Stimulated activated naive CD4-positive, alpha-beta T cell treated with Interleukin-2 at 50 U/mL for 16 hours (primary cell): ENCODE results near the gene DTNB.

ENCODE experiments used
- DNase-seq: peaks from one replicate; lab custom pipeline; 2025; lab: John Stamatoyannopoulos, UW

DTNB gene

DNA sequence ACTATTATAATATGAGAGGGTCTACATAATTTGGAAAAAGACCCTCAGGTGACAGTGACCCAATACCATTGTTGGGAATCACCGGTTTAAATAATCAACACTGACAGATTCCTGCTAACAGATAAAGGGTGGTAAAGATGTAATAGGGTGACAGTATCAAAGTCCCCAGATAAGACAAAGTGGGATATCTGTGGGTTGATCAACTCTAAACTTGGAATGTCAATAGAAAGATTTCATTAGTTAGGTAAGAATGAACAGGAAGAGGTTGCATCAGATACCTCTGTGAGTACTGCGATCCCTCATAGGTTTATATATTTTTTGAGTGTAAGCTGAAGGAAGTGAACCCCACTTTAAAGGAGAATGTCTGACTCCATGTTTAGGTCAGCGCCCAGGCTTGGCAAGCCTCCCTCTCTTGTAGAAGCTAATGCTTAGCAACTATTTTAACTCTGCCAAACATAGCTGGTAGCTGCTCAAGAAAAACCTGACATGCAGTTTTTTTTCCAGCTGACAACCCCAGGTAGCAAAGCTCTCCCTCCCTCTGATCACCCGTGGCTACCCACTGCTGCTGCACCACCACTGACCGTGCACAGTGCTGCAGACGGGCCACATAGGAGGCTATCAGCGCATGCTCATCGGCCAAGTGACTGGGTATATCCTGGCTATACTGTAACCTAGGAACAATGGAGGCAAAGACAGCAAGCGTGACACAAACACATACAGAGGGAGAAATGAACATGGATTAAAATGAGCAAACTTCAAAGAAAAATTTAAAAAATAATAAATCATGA lies 218.4 kb downstream of the DTNB start:
- no peak for DNase-seq

GRCh38 chr2:25453199-25453905 lies 220.0 kb downstream of the DTNB start:
- peak; percentile 2 for DNase-seq

- no peak for DNase-seq
Observed at GRCh38 chr2:25448808-25449207, 224.6 kb downstream of the DTNB start.

GRCh38 chr2:25447018-25447417 lies 226.4 kb downstream of the DTNB start:
- DNase-seq = no peak

- DNase-seq = no peak
Observed at GRCh38 chr2:25446122-25446521, 227.3 kb downstream of the DTNB start.

DNA sequence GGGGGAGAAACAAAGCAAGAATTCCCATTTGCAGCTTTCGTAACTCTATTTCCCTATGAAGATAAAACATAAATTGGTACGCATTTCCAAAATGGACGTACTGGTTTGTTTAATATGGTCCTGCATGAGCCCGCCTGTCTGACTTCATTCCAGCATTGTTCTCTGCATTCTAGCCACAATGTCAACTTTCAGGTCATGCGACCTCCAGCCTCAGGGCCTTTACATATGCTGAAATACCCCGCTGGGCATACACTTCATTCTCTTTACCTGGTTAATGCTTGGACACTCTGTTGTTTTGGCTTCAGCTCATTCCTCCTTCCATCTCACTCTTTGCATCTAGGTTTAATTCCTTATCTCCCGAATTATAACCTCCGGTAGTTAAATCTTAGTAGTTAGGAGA lies 227.9 kb downstream of the DTNB start:
- DNase-seq = no peak

- DNase-seq = no peak
Observed at GRCh38 chr2:25444608-25445270, 228.6 kb downstream of the DTNB start.

- DNase-seq = no peak
Observed at GRCh38 chr2:25443766-25444165, 229.6 kb downstream of the DTNB start.

DNA sequence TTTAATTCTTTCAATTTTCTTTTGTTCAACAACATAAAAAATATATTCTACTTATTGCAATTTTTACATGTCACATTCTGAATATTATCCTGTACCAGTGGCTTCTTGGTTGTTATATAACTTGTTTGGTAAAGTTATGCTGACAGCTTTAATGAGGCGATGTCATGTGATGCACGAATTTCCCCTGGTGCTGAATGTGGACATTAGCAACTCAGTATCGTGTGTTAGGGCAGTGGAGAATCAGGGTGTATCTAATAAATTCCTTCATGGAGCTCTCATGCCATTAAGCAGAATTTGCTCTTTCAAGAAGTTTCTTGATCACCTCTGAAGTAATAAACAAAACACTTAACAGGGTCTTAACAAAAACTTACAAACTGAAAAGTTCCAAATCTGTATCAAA lies 232.0 kb downstream of the DTNB start:
- no peak for DNase-seq

- no peak for DNase-seq
Observed at GRCh38 chr2:25438793-25439192, 234.6 kb downstream of the DTNB start.

DNA sequence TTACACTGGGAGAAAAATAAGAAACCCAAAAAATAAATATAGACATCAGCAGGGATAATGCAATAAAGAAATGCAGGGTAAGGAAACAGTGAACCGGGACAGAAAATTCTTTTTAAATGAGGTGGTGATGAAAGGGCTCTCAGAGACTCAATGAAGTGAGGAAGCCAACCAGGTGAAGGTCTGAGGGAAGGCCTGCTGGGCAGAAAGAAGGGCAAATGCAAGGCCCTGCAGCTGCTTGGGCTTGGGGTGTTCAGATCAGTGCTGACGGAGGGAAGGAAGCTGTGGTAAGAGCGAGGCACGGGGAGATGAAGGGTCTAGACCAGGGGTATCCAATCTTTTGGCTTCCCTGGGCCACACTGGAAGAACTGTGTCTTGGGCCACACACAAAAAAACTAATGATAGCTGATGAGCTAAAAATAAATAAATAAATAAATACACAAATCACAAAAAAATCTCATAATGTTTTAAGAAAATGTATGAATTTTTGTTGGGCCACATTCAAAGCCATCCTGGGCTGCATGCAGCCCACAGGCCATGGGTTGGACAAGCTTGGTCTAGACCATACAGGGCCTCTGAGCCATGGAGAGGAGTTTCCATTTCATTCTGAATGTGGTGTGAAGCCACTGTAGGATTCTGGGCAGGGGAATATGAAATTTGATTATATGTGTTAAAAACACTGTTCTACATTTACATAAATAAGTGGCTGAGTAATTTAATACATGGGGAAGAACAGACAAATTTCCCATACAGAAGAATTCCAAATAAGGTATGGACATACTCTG lies 235.3 kb downstream of the DTNB start:
- no peak for DNase-seq

DNA sequence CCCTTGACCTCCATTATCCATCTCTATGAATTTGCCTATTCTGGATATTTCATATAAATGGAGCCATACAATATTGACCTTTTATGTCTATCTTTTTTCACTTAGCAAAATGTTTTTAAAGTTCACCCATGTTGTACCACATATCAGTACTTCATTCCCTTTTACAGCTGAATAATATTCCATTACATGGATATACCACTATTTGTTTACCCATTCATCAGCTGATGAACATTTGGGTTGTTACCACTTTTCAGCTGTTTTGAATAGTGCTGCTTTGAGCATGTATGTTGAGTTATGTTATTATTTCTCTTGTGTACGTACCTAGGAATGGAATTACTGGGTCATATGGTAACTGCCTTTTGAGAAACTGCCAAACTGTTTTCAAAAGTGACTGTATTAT lies 238.0 kb downstream of the DTNB start:
- no peak for DNase-seq

- DNase-seq = no peak
Observed at GRCh38 chr2:25431604-25432003, 241.8 kb downstream of the DTNB start.

- no peak for DNase-seq
Observed at GRCh38 chr2:25430556-25430955, 242.8 kb downstream of the DTNB start.

DNA sequence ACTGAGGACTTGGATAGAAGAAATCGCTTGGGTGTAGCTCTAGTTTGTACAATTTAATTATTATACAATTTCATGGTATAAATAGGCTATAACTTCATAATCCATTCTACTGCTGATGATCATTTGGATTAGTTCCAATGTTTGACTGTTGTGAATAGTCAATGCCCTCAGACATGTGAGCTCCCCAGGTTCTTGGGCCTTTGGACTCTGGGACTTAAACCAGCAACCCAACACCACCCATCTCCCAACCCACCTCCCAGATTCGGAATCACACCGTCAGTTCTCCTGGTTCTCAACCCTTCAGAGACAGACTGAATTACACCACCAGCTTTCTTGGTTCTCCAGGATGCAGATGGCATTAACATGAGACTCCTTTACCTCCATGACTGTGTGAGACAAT lies 247.1 kb downstream of the DTNB start:
- DNase-seq = no peak

DNA sequence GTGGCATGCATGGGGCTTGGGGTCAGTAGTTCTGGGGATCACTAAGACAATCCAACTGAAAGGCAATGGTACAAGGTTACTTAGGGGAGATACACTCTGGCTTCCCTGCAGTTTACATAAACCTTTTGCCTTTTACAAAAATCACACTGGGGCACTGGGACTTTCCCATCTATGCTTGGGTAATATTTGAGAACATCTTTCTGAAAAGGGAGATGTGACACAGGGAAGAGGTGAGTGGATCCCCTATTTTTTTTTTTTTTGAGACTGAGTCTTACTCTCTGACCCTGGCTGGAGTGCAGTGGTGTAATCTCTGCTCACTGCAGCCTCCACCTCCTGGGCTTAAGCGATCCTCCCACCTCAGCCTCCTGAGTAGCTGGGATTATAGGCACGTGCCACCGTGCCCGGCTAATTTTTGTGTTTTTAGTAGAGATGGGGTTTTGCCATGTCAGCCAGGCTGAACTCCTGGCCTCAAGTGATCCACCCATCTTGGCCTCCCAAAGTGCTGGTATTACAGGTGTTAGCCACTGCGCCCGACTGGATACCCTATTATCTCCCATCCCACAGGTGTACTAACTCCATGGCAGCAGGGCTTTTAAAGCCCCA lies 248.8 kb downstream of the DTNB start:
- DNase-seq = no peak

- DNase-seq = no peak
Observed at GRCh38 chr2:25421820-25422411, 251.5 kb downstream of the DTNB start.

DNA sequence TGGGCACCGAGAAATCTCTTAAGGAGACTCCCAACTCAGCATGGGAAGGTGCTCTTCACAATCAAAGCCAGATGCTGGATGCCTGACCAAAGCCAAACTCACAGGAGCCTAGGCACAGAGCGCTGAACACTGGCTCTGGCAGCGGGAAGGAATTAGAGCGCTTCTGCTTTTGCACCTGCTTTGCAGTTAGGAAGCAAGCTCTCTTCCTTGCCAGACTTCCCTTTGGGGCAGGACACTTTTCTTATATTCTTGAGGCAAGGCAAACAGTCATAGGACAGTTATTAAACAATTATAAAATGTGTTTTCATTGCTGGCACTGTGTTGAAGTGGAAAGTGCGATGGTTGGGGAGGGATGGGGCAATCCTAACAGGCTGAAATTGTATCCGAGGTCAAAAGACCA lies 252.1 kb downstream of the DTNB start:
- no peak for DNase-seq

GRCh38 chr2:25420820-25421237 lies 252.5 kb downstream of the DTNB start:
- no peak for DNase-seq

DNA sequence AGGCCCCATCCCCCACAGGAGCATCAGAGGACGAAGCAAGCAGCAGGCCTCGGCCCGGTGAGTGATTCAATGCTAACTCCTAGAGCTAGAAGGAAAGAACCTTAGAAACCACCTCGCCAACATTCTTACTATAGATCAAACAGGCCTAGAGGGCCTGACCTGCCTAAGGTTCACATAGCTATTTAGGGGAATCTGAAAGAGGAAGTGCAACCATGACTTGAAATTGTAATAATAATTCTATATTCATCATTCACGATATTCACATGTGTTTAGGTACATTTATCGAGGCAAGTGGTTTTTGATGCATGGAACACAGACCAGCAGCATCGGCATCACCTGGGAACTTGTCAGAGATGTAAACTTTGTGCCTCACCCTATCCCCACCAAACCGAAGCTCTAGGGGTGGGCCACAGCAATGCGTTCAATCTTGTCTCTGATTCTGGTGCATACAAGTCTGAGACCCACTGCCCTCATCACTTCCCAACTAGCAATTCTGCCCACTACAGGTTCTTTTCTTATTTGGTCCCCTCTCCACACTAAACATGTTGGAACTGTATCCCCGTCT lies 253.6 kb downstream of the DTNB start:
- no peak for DNase-seq
